Fibroblast of skin of right biceps (primary cell): ENCODE results near the gene TIMD4.

Experiments used
- DNase-seq: peaks from one replicate; pipeline ENCODE4 v3.0.0-alpha.2; 2013

The TIMD4 gene

DNA sequence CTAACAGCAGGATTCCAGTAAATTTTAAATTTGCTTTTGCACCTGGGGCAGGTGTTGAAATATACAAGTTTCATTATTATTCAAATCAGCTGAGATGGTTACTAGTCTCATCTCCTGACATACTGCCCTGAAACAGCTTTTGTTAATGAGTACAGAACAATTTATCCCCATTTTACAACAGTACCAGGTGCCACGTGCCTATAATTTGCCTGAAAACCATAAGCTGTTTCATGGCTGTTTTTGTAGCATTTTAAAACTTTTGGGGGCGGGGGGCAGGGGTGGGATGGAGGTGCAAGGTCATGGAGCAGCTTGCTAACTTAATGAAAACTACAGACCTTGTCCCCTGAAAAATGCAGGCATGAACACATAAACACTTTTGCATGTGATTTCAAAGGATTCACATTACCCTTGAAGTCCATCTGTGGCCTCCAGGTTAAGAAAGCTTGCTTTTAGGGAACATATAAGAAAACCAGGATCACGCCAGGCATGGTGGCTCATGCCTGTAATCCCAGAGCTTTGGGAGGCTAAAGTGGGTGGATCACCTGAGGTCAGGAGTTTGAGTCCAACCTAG is 42.1 kb downstream of the TIMD4 start:
- no peak for DNase-seq

DNA sequence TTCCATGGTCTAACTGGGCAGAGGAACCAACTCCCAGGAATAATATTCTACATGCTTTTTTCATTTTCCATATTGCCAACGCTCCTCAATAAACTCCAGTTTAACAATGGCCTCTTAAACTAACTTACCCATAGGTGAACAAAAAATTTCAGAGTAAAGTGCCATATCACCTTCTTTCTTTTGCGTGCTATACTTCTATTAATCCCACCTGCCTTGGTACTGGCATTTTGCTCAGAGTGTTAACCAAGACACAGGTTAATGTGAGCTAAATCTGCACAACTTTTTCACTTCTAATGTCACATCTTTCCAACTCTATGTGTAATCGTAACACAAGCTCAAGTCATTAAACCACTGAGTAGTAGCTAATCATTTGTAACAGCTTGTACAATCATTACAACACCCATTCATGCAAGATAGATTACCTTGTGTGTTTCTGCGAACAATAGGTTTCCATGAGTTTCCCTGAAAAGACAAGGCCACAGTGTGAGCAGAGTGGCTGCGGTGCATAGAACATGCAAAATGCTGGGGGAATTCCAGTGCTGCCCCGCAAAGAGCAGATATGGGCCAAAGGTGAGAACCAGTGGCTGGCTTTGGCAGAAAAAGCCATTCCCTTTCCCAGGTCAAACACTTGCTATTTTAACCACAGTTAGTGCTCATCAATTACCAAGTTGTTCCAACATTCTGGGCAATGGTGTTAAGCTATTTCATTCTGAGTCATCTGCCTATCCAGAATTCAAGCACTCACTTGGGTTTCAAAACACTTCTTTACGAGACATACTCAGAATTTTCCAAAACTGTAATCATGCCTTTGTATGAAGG is 42.8 kb downstream of the TIMD4 start:
- DNase-seq = peak; percentile 2

GRCh38 chr5:156918311-156918845 is 44.6 kb downstream of the TIMD4 start:
- DNase-seq = no peak

DNA sequence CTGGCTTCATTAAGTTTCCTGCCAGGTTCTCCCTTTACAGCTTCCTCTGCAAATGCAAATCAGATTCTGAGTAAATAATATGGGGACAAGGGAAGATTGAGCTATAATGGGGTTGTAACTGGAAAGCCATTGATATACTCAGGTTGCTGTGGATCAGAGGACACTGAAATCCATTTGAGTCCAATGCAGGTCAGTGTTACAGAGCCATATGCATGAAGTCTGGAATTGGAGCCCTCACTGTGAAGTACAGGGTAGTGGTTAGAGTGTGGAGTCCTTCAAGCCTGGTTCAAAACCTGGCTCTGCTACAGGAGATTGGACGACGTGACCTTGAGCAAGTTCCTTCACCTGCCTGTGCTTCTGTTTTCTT is 48.7 kb downstream of the TIMD4 start:
- DNase-seq = no peak

DNA sequence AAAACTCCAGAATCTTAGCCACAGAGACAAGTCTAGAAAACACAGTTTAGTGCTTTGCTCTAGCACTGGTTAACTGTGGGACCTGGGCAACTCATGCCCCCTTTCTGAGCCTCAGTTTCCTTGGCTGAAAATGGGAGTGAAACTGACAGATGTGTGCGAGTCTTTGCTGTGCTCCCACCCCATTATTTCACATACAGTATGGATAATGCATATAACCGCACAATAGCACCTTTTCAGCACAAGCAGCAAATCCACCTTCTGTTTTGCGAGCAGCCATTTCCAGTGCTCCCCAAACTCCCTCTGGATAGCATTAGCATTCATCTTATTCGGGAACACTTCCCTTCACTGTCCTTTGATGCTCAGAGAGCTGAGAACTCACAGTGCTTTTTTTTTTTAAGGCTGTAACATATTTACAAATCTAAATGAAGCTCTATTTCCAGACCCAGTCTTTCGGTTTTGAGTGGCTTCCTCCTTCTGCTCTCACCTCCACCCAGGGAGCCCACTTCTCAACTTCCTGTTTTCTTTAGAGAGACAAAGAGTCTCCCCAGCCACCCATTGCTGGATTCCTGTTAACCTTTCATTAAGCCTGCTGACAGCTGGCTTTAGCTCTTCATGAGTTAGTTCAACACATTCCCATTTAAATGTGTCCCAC is 49.2 kb downstream of the TIMD4 start:
- no peak for DNase-seq

DNA sequence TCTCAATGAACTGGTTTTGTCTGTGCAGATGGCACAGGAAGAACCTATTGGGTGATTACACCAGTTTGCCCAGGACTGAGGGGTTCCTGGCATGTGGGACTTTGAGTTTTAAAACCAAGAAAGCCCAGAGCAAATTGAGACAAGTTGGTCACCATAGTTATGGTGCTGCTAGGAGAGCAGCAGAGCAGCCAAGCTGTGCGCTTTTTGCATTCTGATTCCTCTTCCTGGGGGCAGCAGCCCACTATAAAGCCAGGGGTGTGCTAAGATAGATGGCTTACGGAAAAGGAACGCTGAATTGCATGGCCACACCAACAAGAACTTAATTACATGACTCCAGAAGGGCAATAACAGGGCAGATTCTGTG is 49.7 kb downstream of the TIMD4 start:
- no peak for DNase-seq

DNA sequence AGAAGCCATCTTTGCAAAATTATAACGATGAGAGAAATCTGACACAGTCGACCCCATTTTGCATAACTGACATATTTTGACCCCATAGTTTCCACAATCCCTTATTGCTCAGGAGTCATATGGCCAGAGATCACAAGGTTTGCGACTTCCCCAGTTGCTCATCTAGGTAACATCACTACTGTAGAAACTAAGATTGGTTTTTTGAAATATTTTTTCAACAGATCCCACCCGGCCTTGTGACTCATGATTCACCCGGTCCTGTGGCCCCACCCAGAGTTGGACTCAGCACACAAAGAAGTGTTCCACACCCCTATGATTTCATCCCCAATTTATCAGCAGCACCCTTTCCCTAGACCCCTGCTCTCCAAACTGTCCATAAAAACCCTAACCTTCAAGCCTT is 50.2 kb downstream of the TIMD4 start:
- no peak for DNase-seq

DNA sequence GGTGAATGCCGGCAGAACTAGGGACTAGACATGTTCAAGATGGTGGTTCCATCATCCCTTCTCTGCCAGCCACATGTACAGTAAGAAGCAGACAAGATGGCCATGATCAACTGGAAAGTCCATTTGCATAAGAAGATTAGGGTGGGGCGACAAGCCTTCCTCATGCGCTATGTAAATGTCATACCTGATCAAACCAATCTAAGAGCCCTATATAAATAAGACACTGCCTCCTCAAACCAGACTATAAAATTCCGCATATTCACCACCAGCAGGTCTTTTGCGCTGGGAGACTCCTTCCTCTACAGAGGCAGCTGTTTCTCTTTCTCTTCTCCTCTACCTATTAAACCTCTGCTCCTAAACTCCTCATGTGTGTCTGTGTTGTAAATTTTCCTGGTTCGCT is 53.8 kb downstream of the TIMD4 start:
- DNase-seq = no peak

DNA sequence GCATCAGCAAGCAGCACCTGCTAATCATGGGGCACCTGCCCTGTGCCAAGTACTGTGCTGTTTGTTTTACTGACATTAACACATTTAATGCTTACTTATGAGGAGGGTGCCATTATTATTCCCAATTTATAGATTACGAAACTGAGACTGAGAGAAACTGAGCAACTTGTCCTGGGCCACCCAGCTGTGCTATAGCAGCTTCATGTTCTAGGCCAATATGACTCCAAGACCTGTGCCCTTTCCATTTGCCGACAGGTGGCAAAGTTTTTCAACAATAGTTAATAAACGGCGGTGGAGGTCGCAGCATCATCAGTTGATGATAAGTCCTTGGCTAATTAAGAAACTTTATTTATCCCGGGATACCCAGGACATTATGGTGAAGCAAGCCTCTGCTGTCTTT is 55.4 kb downstream of the TIMD4 start:
- no peak for DNase-seq

DNA sequence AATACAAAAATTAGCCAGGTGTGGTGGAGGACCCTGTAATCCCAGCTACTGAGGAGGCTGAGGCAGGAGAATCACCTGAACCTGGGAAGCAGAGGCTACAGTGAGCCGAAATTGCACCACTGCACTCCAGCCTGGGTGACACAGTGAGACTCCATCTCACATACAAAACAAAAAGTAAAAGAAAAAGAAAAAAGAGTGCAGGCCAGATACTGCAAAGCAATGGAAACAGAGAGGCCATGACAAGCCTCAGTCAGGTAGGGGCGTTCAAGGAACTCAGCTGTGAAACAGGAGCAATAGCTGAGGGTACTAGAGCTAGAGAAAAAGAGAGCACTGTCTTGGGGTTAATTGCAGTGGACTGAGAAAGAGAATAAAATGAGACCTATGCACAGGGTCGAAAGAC is 56.2 kb downstream of the TIMD4 start:
- DNase-seq = no peak

DNA sequence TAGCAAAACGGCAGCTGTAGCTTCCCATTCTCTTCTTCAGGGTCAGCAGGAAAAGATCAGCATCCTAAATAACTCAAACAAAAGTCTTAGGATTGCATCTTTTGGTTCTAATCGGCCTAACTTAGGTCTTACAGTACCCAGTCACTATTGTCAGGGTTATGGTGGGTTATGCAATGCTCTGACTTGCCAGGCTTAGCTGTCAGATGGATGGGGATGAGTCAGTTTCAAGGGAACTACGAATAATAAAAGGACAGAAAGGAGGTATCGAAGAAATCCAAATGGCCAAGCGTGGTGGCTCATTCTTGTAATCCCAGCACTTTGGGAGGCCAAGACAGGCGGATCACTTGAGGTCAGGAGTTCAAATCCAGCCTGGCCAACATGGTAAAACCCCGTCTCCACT is 66.5 kb downstream of the TIMD4 start:
- no peak for DNase-seq

DNA sequence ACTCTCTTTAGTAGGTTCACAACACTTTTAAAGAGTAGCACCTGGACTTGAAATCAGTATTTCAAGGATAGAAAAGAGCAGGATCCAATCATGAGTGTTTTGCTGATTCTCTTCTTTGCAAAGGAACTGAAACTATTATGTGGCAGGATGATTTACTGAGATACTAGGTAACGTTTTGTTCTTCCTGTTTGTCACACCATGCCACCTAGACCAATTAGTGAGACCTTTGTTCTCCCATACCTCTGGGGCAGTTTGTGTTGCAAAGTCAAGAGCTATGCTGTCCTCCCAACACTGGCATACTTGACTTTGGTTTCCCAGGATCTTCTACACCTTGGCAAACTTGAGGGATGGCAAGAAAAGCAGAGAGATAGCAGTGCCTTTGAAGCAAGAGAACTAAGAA is 69.5 kb downstream of the TIMD4 start:
- no peak for DNase-seq

DNA sequence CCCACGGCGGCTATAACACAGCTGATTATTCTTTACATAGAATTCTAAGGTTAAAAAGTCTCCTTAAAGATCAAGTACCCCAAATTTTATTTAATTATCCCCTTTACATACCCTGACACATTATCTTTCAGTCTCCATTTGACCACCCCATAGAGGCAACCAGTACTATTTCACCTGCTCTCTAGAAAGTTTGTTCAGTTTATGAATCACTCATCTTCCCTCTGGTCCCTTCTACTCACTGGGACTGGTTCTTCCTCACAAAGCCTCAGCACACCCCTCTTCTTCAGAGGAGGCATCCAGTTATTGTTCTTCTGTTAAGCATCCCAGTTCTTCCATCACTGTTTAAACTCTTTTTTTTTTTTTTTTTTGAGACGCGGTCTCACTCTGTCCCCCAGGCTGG is 70.2 kb downstream of the TIMD4 start:
- DNase-seq = no peak

DNA sequence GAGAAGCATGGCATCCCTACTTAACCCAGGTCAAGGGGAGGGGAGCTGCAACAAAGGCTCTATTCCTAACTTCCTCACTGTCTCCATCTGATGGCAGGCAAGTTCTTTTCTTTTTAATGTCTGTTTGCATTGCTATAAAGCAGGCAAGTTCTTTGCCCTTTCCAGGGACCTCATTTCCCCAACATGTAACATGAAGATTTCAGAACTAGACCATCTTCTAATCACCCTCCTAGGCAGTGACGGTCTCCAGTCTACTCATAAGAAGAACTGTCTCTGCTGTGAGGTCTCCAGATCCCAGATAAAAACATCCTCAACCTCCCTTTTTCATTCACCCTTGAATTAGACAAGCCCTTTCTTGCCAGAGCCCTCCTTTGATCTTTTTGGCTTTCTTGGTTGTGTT is 70.8 kb downstream of the TIMD4 start:
- DNase-seq = no peak

DNA sequence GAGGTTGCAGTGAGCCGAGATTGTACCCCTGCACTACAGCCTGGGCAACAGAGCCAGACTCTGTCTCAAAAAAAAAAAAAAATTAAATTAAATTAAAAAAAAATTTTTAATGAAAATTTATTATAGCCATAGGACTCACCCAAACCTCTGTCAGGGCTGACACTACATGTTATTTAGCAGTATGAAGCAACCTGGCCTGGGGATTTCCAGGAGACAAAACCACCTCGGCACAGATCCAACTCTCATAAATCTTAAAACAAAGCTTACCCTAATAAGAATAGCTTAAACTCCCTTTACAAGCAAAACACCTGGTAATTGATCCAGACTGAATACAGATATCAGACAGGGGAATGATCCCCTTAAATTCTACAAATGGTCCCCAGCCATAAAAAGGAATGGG is 74.5 kb downstream of the TIMD4 start:
- no peak for DNase-seq

- no peak for DNase-seq
These were observed 79.6 kb downstream of the TIMD4 start for GRCh38 chr5:156883316-156883875.

- DNase-seq = no peak
These were observed 83.3 kb downstream of the TIMD4 start for GRCh38 chr5:156879665-156880285.

GRCh38 chr5:156871212-156871611 is 91.8 kb downstream of the TIMD4 start:
- DNase-seq = no peak

DNA sequence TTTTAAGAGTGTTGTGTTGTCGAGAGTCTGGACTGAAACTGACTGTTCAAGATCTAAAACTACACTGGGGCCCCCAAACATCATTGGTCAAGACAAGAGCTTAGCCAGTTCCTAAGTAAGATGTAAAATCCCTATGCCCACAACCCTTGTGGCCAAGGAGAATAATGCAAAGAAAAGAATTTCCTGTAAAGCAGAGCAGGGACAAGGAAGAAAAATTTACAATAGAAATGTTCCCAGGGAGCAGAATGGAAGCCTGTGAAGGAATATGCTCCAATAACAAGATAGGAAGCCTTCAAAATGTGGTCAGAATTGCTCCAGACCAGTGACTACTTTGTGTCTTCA is 92.6 kb downstream of the TIMD4 start:
- no peak for DNase-seq
